Measurements from ENCODE around the gene AFF1.

AFF1 gene

DNA sequence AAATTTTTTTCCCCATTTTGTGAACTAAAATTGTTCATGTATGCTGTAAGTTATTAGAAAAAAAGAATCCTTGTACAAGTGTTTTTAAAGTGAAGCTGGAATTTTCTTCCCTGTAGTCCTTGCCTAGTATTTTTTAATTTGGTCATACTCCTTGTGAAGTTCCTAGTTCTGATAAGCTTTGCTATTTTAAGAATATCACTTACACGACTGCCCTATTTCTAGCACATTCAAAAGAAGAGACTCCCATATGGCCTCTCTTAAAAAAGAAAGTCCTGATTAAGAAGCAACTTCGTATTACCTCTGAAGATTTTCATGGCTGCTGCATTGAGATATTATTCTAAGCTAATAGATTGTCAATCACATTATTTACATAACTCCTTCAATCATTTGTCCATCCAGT lies 198.4 kb downstream of the AFF1 start:
- Histone ChIP-seq H3K4me3 (ENCODE audit: low read length in 2 of 2) (no peak overlapping the region), H3K27ac (replicated peaks; ENCODE audit: low read length) (no peak overlapping the region)

DNA sequence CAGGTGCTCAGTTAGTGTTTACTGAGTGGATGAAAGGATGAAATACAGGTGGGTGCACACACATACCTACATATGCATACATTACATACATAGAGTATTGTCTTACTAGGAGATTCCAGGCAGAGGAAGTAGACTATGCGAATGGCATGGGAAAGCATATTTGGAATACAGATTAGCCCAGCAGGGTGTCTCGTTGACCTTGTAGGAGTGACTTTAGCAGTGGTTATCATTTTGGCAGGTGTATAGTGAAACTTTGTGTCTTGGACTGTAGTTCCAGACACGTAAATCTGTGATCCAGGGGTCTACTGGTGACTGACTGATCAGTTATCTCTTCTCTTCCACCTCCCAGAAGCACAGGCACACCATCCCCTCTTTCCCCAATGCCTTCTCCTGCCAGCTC lies 199.3 kb downstream of the AFF1 start:
- DNase-seq (ENCODE audit: low spot score), result no peak
- Histone ChIP-seq H3K4me1 (ENCODE audit: control insufficient read depth in 2 of 2, insufficient read depth in 1 of 2, low read depth in 1 of 2, low read length in 2 of 2) (peaks cover 0 to 2% of the 10 kb centered on the region in 2 donors), H4K91ac (ENCODE audit: low read depth, low read length, poor library complexity) (no peak overlapping the region), H3K27ac (replicated peaks; ENCODE audit: low read length) (no peak overlapping the region), H3K36me3 (replicated peaks in 1 of 2; ENCODE audit: control insufficient read depth in 2 of 2, insufficient read depth in 2 of 2, low read length in 2 of 2) (peaks cover 29 to 83% of the 10 kb centered on the region in 2 donors), H3K4me2 (ENCODE audit: insufficient read depth, low read length, poor library complexity, severe bottlenecking) (no peak overlapping the region), H3K4me3 (ENCODE audit: low read length in 2 of 2) (no peak overlapping the region), H3K79me1 (ENCODE audit: low read depth, low read length) (no peaks in the 10 kb centered on the region), H3K9ac (ENCODE audit: low read depth, low read length, poor library complexity) (no peak overlapping the region), H2BK15ac (ENCODE audit: low read length) (no peak overlapping the region), H3K14ac (ENCODE audit: low read length) (no peak overlapping the region), H2BK120ac (ENCODE audit: low read depth, low read length) (no peak overlapping the region), H3K18ac (ENCODE audit: low read length) (no peak overlapping the region), H3K23ac (ENCODE audit: low read depth, low read length, poor library complexity) (no peak overlapping the region), H3K4ac (ENCODE audit: low read length) (no peak overlapping the region), H2BK5ac (ENCODE audit: low read length) (no peak overlapping the region), H3K27me3 (ENCODE audit: control insufficient read depth in 3 of 3, insufficient read depth in 3 of 3, low read depth in 1 of 3, low read length in 3 of 3) (no peaks in the 10 kb centered on the region), H2AK5ac (ENCODE audit: low read depth, low read length) (no peak overlapping the region), H3K9me3 (replicated peaks in 1 of 2; ENCODE audit: control insufficient read depth in 2 of 2, insufficient read depth in 1 of 2, low read depth in 1 of 2, low read length in 2 of 2) (no peaks in the 10 kb centered on the region), H2BK12ac (ENCODE audit: low read length) (no peak overlapping the region), H4K8ac (ENCODE audit: low read depth, low read length) (no peak overlapping the region), H2AFZ (ENCODE audit: low read length) (no peak overlapping the region)
- WGBS, 2 donors (ENCODE audit: extremely low coverage in 2 of 2, insufficient read length in 2 of 2, insufficient replicate concordance in 1 of 2), result no CpG with 5 or more reads among the region's 3 CpGs

More for the DNA sequence above, 198.4 kb downstream of the AFF1 start:
- no peaks in the 10 kb centered on the region for H3K27me3 ChIP-seq (ENCODE audit: control insufficient read depth in 3 of 3, insufficient read depth in 3 of 3, low read depth in 1 of 3, low read length in 3 of 3)
- H2BK15ac ChIP-seq (ENCODE audit: low read length), result no peak overlapping the region
- no CpG with 5 or more reads among the region's 2 CpGs for WGBS, 2 donors (ENCODE audit: extremely low coverage in 2 of 2, insufficient read length in 2 of 2, insufficient replicate concordance in 1 of 2)
- H3K9me3 ChIP-seq (replicated peaks in 1 of 2; ENCODE audit: control insufficient read depth in 2 of 2, insufficient read depth in 1 of 2, low read depth in 1 of 2, low read length in 2 of 2), result no peaks in the 10 kb centered on the region
- H3K4ac ChIP-seq (ENCODE audit: low read length), result no peak overlapping the region
- H3K79me1 ChIP-seq (ENCODE audit: low read depth, low read length), result no peaks in the 10 kb centered on the region
- no peak for DNase-seq (ENCODE audit: low spot score)
- no peak overlapping the region for H4K91ac ChIP-seq (ENCODE audit: low read depth, low read length, poor library complexity)
- H2AK5ac ChIP-seq (ENCODE audit: low read depth, low read length), result no peak overlapping the region
- H3K18ac ChIP-seq (ENCODE audit: low read length), result no peak overlapping the region
- no peak overlapping the region for H2BK5ac ChIP-seq (ENCODE audit: low read length)
- H2BK120ac ChIP-seq (ENCODE audit: low read depth, low read length), result no peak overlapping the region
- H2AFZ ChIP-seq (ENCODE audit: low read length), result no peak overlapping the region
- no peak overlapping the region for H3K23ac ChIP-seq (ENCODE audit: low read depth, low read length, poor library complexity)
- H3K36me3 ChIP-seq (replicated peaks in 1 of 2; ENCODE audit: control insufficient read depth in 2 of 2, insufficient read depth in 2 of 2, low read length in 2 of 2), result peaks cover 29 to 91% of the 10 kb centered on the region in 2 donors
- no peak overlapping the region for H4K8ac ChIP-seq (ENCODE audit: low read depth, low read length)
- no peak overlapping the region for H3K9ac ChIP-seq (ENCODE audit: low read depth, low read length, poor library complexity)
- H3K14ac ChIP-seq (ENCODE audit: low read length), result no peak overlapping the region
- peaks cover 0 to 2% of the 10 kb centered on the region in 2 donors for H3K4me1 ChIP-seq (ENCODE audit: control insufficient read depth in 2 of 2, insufficient read depth in 1 of 2, low read depth in 1 of 2, low read length in 2 of 2)
- H2BK12ac ChIP-seq (ENCODE audit: low read length), result no peak overlapping the region
- no peak overlapping the region for H3K4me2 ChIP-seq (ENCODE audit: insufficient read depth, low read length, poor library complexity, severe bottlenecking)

DNA sequence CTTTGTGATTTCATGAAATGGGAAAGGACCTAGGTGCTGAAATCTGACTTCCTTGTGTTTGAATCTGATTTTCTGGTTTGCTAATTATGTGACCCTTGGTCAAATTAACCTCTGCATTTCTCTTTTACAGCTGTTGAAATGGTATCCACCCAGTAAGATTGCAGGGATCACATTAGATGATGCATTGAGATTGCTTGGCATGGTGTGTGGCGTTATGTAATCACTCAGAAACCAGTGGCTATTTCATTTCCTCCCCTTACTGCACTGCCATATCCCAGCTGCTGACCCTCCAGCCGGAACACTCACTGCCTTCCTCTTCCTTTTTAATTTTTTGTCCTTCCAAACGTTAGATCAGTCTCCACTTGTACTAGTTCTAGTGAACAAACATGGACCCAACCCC lies 206.6 kb downstream of the AFF1 start:
- Histone ChIP-seq H3K4me2 (ENCODE audit: insufficient read depth, low read length, poor library complexity, severe bottlenecking) (no peak overlapping the region), H2AFZ (ENCODE audit: low read length) (no peak overlapping the region), H3K4ac (ENCODE audit: low read length) (no peak overlapping the region), H3K23ac (ENCODE audit: low read depth, low read length, poor library complexity) (no peak overlapping the region), H3K4me1 (ENCODE audit: control insufficient read depth in 2 of 2, insufficient read depth in 1 of 2, low read depth in 1 of 2, low read length in 2 of 2) (no peaks in the 10 kb centered on the region), H3K4me3 (ENCODE audit: low read length in 2 of 2) (no peak overlapping the region), H3K18ac (ENCODE audit: low read length) (no peak overlapping the region), H3K9me3 (replicated peaks in 1 of 2; ENCODE audit: control insufficient read depth in 2 of 2, insufficient read depth in 1 of 2, low read depth in 1 of 2, low read length in 2 of 2) (no peaks in the 10 kb centered on the region), H2AK5ac (ENCODE audit: low read depth, low read length) (no peak overlapping the region), H3K36me3 (replicated peaks in 1 of 2; ENCODE audit: control insufficient read depth in 2 of 2, insufficient read depth in 2 of 2, low read length in 2 of 2) (peaks cover 3 to 29% of the 10 kb centered on the region in 2 donors), H4K91ac (ENCODE audit: low read depth, low read length, poor library complexity) (no peak overlapping the region), H2BK12ac (ENCODE audit: low read length) (no peak overlapping the region), H3K27ac (replicated peaks; ENCODE audit: low read length) (no peak overlapping the region), H2BK15ac (ENCODE audit: low read length) (no peak overlapping the region), H3K79me1 (ENCODE audit: low read depth, low read length) (no peaks in the 10 kb centered on the region), H3K9ac (ENCODE audit: low read depth, low read length, poor library complexity) (no peak overlapping the region), H3K27me3 (ENCODE audit: control insufficient read depth in 3 of 3, insufficient read depth in 3 of 3, low read depth in 1 of 3, low read length in 3 of 3) (no peaks in the 10 kb centered on the region), H2BK5ac (ENCODE audit: low read length) (no peak overlapping the region), H4K8ac (ENCODE audit: low read depth, low read length) (no peak overlapping the region), H2BK120ac (ENCODE audit: low read depth, low read length) (no peak overlapping the region), H3K14ac (ENCODE audit: low read length) (no peak overlapping the region)
- WGBS, 2 donors (ENCODE audit: extremely low coverage in 2 of 2, insufficient read length in 2 of 2, insufficient replicate concordance in 1 of 2), result no CpG with 5 or more reads among the region's 3 CpGs
- no peak for DNase-seq (ENCODE audit: low spot score)

DNA sequence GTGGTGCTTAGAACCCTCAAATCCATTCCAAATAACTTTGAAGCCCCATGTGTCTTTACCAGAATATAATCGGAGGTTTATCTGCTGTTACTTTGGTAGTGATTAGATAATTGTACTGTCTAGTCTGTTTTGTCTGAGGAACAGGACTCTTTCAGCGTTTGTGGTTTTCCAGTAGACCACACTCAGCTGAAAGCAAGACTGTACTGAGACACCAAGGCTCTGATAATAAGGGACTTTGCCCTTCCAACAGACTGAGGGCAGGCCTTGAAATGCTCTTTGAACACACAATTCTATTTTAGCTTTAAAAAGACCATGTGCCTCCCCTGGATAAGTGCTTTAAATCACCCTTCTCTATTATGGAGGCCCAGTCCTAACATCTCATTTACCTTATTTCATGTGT lies 209.5 kb downstream of the AFF1 start:
- no peaks in the 10 kb centered on the region for H3K9me3 ChIP-seq (replicated peaks in 1 of 2; ENCODE audit: control insufficient read depth in 2 of 2, insufficient read depth in 1 of 2, low read depth in 1 of 2, low read length in 2 of 2)
- H3K4me1 ChIP-seq (ENCODE audit: control insufficient read depth in 2 of 2, insufficient read depth in 1 of 2, low read depth in 1 of 2, low read length in 2 of 2), result peaks cover 0 to 3% of the 10 kb centered on the region in 2 donors
- H3K18ac ChIP-seq (ENCODE audit: low read length), result no peak overlapping the region
- H3K27ac ChIP-seq (replicated peaks; ENCODE audit: low read length), result no peak overlapping the region
- H2BK5ac ChIP-seq (ENCODE audit: low read length), result no peak overlapping the region
- H2BK15ac ChIP-seq (ENCODE audit: low read length), result no peak overlapping the region
- no peak overlapping the region for H3K23ac ChIP-seq (ENCODE audit: low read depth, low read length, poor library complexity)
- no peak overlapping the region for H2BK120ac ChIP-seq (ENCODE audit: low read depth, low read length)
- no peak overlapping the region for H3K4me3 ChIP-seq (ENCODE audit: low read length in 2 of 2)
- peaks cover 0 to 15% of the 10 kb centered on the region in 2 donors for H3K36me3 ChIP-seq (replicated peaks in 1 of 2; ENCODE audit: control insufficient read depth in 2 of 2, insufficient read depth in 2 of 2, low read length in 2 of 2)
- H4K8ac ChIP-seq (ENCODE audit: low read depth, low read length), result no peak overlapping the region
- H3K4me2 ChIP-seq (ENCODE audit: insufficient read depth, low read length, poor library complexity, severe bottlenecking), result no peak overlapping the region
- no peak overlapping the region for H4K91ac ChIP-seq (ENCODE audit: low read depth, low read length, poor library complexity)
- H2AFZ ChIP-seq (ENCODE audit: low read length), result no peak overlapping the region
- no peak overlapping the region for H2AK5ac ChIP-seq (ENCODE audit: low read depth, low read length)
- no peak for DNase-seq (ENCODE audit: low spot score)
- no peaks in the 10 kb centered on the region for H3K79me1 ChIP-seq (ENCODE audit: low read depth, low read length)
- no peak overlapping the region for H3K9ac ChIP-seq (ENCODE audit: low read depth, low read length, poor library complexity)
- no peaks in the 10 kb centered on the region for H3K27me3 ChIP-seq (ENCODE audit: control insufficient read depth in 3 of 3, insufficient read depth in 3 of 3, low read depth in 1 of 3, low read length in 3 of 3)
- H2BK12ac ChIP-seq (ENCODE audit: low read length), result no peak overlapping the region
- H3K14ac ChIP-seq (ENCODE audit: low read length), result no peak overlapping the region
- WGBS, 2 donors (ENCODE audit: extremely low coverage in 2 of 2, insufficient read length in 2 of 2, insufficient replicate concordance in 1 of 2), result no CpG with 5 or more reads among the region's 2 CpGs
- no peak overlapping the region for H3K4ac ChIP-seq (ENCODE audit: low read length)
